T-helper 1 cell treated with Interleukin-12 subunit alpha and Interleukin-12 subunit beta and Interleukin-4 antibody, amounts not matched to agents 30 μg/mL and 1 μg/mL, for 36 hours (primary cell): Measurements from ENCODE around the gene ZNF705A.
A peak's percentile ranks its signal among the peaks of the same experiment; 100 is the strongest.
"Not testable (repeated sequence)": the region's sequence is repeated elsewhere in the genome, so short reads cannot be mapped to it uniquely, and the experiment has no call there.

Experiments
- H3K27ac Mint-ChIP-seq: one replicate; pipeline ENCODE4 v1.8.0; 2021; ENCODE audit warnings: mild to moderate bottlenecking, mixed read lengths
- H3K27me3 Mint-ChIP-seq: one replicate; pipeline ENCODE4 v1.8.0; 2021; ENCODE audit warnings: low read depth, mixed read lengths
- H3K36me3 Mint-ChIP-seq: one replicate; pipeline ENCODE4 v1.8.0; 2021; ENCODE audit warnings: low read depth, mixed read lengths
- H3K4me1 Mint-ChIP-seq: one replicate; pipeline ENCODE4 v1.8.0; 2021; ENCODE audit warnings: low read depth, mixed read lengths
- H3K4me3 Mint-ChIP-seq: one replicate; pipeline ENCODE4 v1.8.0; 2021; ENCODE audit warnings: mild to moderate bottlenecking, moderate library complexity, mixed read lengths
- H3K9me3 Mint-ChIP-seq: one replicate; pipeline ENCODE4 v1.8.0; 2021; ENCODE audit warnings: mixed read lengths

Gene ZNF705A

DNA sequence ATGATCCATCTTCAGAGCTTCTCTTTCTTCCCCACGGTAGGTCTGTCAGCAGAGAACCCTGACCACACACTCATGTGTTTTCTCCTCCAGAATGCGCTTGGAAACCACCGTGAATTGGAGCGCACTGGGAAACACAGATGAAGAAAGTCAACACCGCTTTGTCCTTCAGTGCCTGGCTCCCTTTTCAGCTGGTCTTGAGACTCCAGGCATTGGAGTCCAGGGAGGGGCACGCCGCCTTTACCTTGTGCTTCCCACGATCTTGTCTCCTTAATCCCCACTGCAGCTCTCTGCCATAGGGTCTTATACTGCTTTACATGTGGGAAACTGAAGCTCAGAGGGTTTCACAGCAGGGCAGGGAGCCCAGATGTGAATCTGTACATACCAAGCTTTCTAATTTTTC lies 69.5 kb downstream of the ZNF705A start:
- H3K4me1 Mint-ChIP-seq = peaks cover 6% of the 10 kb centered on the region
- H3K9me3 Mint-ChIP-seq = no peaks in the 10 kb centered on the region
- no peak overlapping the region for H3K4me3 Mint-ChIP-seq
- no peaks in the 10 kb centered on the region for H3K27me3 Mint-ChIP-seq
- H3K36me3 Mint-ChIP-seq = no peaks in the 10 kb centered on the region
- H3K27ac Mint-ChIP-seq = no peak overlapping the region

DNA sequence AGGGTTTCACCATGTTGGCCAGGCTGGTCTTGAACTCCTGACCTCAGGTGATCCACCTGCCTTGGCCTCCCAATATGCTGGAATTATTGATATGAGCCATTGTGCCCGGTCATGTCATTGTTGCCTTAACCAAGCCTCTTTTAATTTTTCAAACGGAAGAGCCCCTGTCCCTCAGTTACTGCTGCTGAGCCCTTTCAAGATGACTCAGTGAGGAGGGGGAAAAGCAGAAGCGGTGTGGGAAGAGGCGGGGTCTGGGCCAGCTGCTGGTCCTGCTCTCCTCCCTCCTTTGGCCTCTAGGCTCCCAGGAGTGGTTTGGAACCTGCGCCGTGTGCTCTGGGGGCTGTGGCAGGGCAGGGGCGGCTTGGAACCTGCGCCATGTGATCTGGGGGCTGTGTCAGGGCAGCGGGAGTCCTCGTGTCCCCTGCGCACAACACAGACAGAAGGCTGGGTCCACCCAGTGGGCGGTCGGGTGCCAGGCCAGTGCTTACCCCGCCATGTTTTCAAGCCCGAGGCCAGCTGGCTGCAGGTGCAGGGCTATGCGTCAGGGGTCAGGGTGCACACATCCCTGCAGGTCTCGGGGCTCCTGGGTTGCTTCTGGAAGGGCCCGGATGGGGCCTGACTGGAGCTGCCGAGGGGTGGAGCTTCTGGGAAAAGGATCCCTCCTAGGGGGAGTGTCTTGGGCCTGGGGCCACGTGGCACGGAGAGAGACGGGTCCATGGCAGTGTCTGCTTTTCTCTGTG lies 70.3 kb downstream of the ZNF705A start, which contains the start of gene FAM90A1:
TSS of gene FAM90A1 (minus strand) at position 627 of the 740 bp plus-strand sequence. CDS start 2,786 bp downstream, outside the sequence.
- H3K27me3 Mint-ChIP-seq, H3K9me3 Mint-ChIP-seq, H3K4me1 Mint-ChIP-seq, H3K36me3 Mint-ChIP-seq: not testable (repeated sequence)
- H3K27ac Mint-ChIP-seq = peak within 1 kb of the TSS; percentile 62
- H3K4me3 Mint-ChIP-seq = peak within 1 kb of the TSS; percentile 62

DNA sequence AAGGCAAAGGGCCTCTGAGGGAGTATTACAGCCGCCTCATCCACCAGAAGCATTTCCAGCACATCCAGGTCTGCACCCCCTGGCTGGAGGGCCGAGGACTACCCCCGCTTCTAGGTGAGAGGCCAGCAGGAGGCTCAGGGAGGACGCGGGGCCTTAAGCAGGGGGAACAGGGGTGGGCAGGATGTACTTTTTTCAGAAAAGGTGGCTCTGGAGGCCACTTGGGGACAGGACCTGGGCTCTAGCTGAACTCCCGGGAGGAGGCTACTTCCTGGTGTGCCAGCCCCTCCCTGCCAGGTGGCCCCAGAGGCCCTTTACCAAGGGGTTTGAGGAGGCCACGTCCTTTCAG lies 70.9 kb downstream of the ZNF705A start:
- H3K36me3 Mint-ChIP-seq, H3K9me3 Mint-ChIP-seq, H3K27me3 Mint-ChIP-seq, H3K4me1 Mint-ChIP-seq, H3K27ac Mint-ChIP-seq: not testable (repeated sequence)
- peak overlapping the region; percentile 46 for H3K4me3 Mint-ChIP-seq

DNA sequence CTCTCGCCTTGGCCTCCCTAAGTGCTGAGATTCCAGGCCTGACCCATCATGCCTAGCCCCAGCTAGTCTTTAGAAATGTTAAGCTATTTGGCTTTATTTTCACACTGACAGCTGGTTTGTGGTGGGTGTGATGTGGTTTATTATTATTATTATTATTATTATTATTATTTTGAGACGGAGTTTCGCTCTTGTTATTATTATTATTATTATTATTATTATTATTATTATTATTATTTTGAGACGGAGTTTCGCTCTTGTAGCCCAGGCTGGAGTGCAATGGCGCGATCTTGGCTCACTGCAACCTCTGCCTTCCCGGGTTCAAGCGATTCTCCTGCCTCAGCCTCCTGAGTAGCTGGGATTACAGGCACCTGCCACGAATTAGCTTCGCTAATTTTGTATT lies 71.8 kb downstream of the ZNF705A start:
- not testable (repeated sequence) for H3K9me3 Mint-ChIP-seq, H3K27me3 Mint-ChIP-seq, H3K36me3 Mint-ChIP-seq, H3K4me1 Mint-ChIP-seq, H3K4me3 Mint-ChIP-seq, H3K27ac Mint-ChIP-seq

DNA sequence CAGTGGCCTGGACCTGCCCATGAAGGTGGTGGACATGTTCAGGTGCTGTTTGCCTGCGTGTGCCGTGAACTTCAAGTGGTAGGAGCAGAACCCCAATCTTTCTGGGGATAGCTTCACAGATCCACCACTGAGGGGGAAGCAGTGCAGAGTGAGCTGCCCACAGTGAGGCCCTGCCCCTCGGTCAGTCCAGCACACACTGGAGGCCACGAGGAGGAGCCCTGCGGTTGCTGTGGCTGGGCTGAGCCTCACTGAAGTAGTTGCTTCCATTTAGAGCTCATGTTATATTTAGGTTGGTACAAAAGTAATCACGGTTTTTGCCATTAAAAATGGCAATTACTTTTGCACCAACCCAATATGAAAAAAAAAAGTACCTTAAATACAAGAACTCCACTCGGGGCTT lies 72.7 kb downstream of the ZNF705A start:
- not testable (repeated sequence) for H3K36me3 Mint-ChIP-seq, H3K4me1 Mint-ChIP-seq, H3K9me3 Mint-ChIP-seq, H3K27ac Mint-ChIP-seq, H3K27me3 Mint-ChIP-seq, H3K4me3 Mint-ChIP-seq
